CD4-positive, alpha-beta T cell treated with Interleukin-4 for 1 hour (primary cell): Measurements from ENCODE around the gene ORM1.

ENCODE experiments used
- DNase-seq, 2 donors: peaks; one replicate each; pipeline ENCODE4 v3.0.0-alpha.2; 2020 to 2022

Gene ORM1

GRCh38 chr9:114287763-114288192 lies 35.1 kb upstream of the ORM1 start:
- DNase-seq: no peak

GRCh38 chr9:114288193-114289091 lies 34.5 kb upstream of the ORM1 start:
- DNase-seq: peak in 1 of 2 donors; percentile 9

- peak in 1 of 2 donors; percentile 3 for DNase-seq
Observed at GRCh38 chr9:114289106-114289505, 33.8 kb upstream of the ORM1 start.

- DNase-seq: peak in 1 of 2 donors; percentile 4
Observed at GRCh38 chr9:114289571-114290481, 33.1 kb upstream of the ORM1 start.

GRCh38 chr9:114290561-114290986 lies 32.3 kb upstream of the ORM1 start:
- DNase-seq: peak in 1 of 2 donors; percentile 6

- peak; percentile 55 to 56 for DNase-seq
Observed at GRCh38 chr9:114291064-114291474, 31.8 kb upstream of the ORM1 start.

- peak in 1 of 2 donors; percentile 9 for DNase-seq
Observed at GRCh38 chr9:114291886-114292590, 30.9 kb upstream of the ORM1 start.

GRCh38 chr9:114294664-114295063 lies 28.2 kb upstream of the ORM1 start:
- DNase-seq: no peak

GRCh38 chr9:114296338-114296737 lies 26.6 kb upstream of the ORM1 start:
- DNase-seq: no peak

GRCh38 chr9:114299286-114300152 lies 23.4 kb upstream of the ORM1 start:
- peak in 1 of 2 donors; percentile 6 for DNase-seq

- DNase-seq: no peak
Observed at GRCh38 chr9:114300153-114300845, 22.6 kb upstream of the ORM1 start.

GRCh38 chr9:114300846-114301797 lies 21.8 kb upstream of the ORM1 start:
- DNase-seq: peak in 1 of 2 donors; percentile 4

- peak in 1 of 2 donors; percentile 1 for DNase-seq
Observed at GRCh38 chr9:114301798-114302565, 20.9 kb upstream of the ORM1 start.

- DNase-seq: peak in 1 of 2 donors; percentile 5
Observed at GRCh38 chr9:114302727-114303126, 20.2 kb upstream of the ORM1 start.

GRCh38 chr9:114303571-114303970 lies 19.3 kb upstream of the ORM1 start:
- peak in 1 of 2 donors; percentile 1 for DNase-seq

GRCh38 chr9:114303977-114304376 lies 18.9 kb upstream of the ORM1 start:
- DNase-seq: peak in 1 of 2 donors; percentile 6

GRCh38 chr9:114304416-114305188 lies 18.3 kb upstream of the ORM1 start:
- peak in 1 of 2 donors; percentile 8 for DNase-seq

- DNase-seq: peak in 1 of 2 donors; percentile 2
Observed at GRCh38 chr9:114307899-114308267, 15.0 kb upstream of the ORM1 start.
